Hepatocyte (in vitro differentiated cells): ENCODE data around the gene SETD5. TPM values are rescaled to one million over a fixed set of nuclear protein-coding genes. Genes with fewer than 3 reads are reported as not detected.

Experiments
- DNase-seq: peaks from one replicate; pipeline ENCODE4 v3.0.0-alpha.2; 2016; ENCODE audit warnings: low spot score
- H2AFZ ChIP-seq: fragments of 200-600 bp; sonication (generic); 2 replicates; pipeline ENCODE4 v1.6.0; 2016; ENCODE audit warnings: antibody characterized with exemption, mild to moderate bottlenecking
- H3K27ac ChIP-seq: fragments of 200-600 bp; sonication (generic); 2 replicates; pipeline ENCODE4 v1.5.1; 2016; ENCODE audit warnings: mild to moderate bottlenecking
- H3K27me3 ChIP-seq: fragments of 200-600 bp; sonication (generic); 2 replicates; pipeline ENCODE4 v1.6.1; 2016
- H3K36me3 ChIP-seq: fragments of 200-600 bp; sonication (generic); replicated peaks from 2 replicates; pipeline ENCODE4 v1.5.1; 2016; ENCODE audit warnings: low read depth; ENCODE audit not compliant: insufficient read depth
- H3K4me1 ChIP-seq: fragments of 200-600 bp; sonication (generic); 2 replicates; pipeline ENCODE4 v1.5.1; 2016; ENCODE audit warnings: mild to moderate bottlenecking, moderate library complexity; ENCODE audit not compliant: insufficient read depth
- H3K4me2 ChIP-seq: fragments of 200-600 bp; sonication (generic); 2 replicates; pipeline ENCODE4 v1.6.0; 2016
- H3K4me3 ChIP-seq: fragments of 200-600 bp; sonication (generic); 2 replicates; pipeline ENCODE4 v1.5.1; 2016; ENCODE audit warnings: mild to moderate bottlenecking
- H3K79me2 ChIP-seq: fragments of 200-600 bp; sonication (generic); 2 replicates; pipeline ENCODE4 v1.6.0; 2017; ENCODE audit warnings: mild to moderate bottlenecking
- H3K9me2 ChIP-seq: fragments of 200-600 bp; sonication (generic); replicated peaks from 2 replicates; pipeline ENCODE4 v1.6.0; 2017; ENCODE audit warnings: mild to moderate bottlenecking; ENCODE audit not compliant: insufficient read depth
- H3K9me3 ChIP-seq: fragments of 200-600 bp; sonication (generic); 2 replicates; pipeline ENCODE4 v1.5.1; 2016; ENCODE audit warnings: low read depth, mild to moderate bottlenecking
- H4K20me1 ChIP-seq: fragments of 200-600 bp; sonication (generic); 2 replicates; pipeline ENCODE4 v1.6.0; 2016; ENCODE audit warnings: mild to moderate bottlenecking; ENCODE audit not compliant: insufficient read depth, poor library complexity, severe bottlenecking
- CTCF ChIP-seq: fragments of 200-600 bp; sonication (generic); IDR thresholded peaks from 2 replicates; pipeline ENCODE4 v1.5.1; 2016; ENCODE audit warnings: antibody characterized with exemption, mild to moderate bottlenecking; ENCODE audit not compliant: poor library complexity
- EZH2 ChIP-seq: fragments of 200-600 bp; sonication (generic); IDR thresholded peaks from 2 replicates; pipeline ENCODE4 v1.6.1; 2016; ENCODE audit warnings: antibody characterized with exemption, mild to moderate bottlenecking, borderline replicate concordance
- EZH2phosphoT487 ChIP-seq: fragments of 200-600 bp; sonication (generic); IDR thresholded peaks from one replicate; pipeline ENCODE4 v1.6.1; 2018; ENCODE audit warnings: antibody characterized with exemption, mild to moderate bottlenecking, low read depth, moderate library complexity; ENCODE audit not compliant: unreplicated experiment, severe bottlenecking
- WGBS: methylation state at CpG from one replicate; pipeline ENCODE4 v1.1.6; 2016; ENCODE audit warnings: low lambda C conversion rate; ENCODE audit errors: missing lambda C conversion rate; 5-methylcytosine and 5-hydroxymethylcytosine counted together
- polyA plus RNA-seq: library from polyadenylated mRNA; unstranded; fragments of >200 nt; fragmentation: Nextera tagmentation; extraction: Ambion mirVana; gene quantifications from 2 replicates; pipeline ENCODE4 v1.2.1, GENCODE V29; 2016
- total RNA-seq: library from RNA; depleted of rRNA; stranded (reverse); fragments of >200 nt; gene quantifications from 2 replicates; pipeline ENCODE4 v1.2.3, GENCODE V29; 2014

The SETD5 gene
- total and polyA plus RNA-seq, 2 experiments from 2014 or later: 75.2 to 110 TPM

- no peak for DNase-seq
- Histone ChIP-seq H3K4me2 (no peak overlapping the region), H2AFZ (no peak overlapping the region), H3K79me2 (no peaks in the 10 kb centered on the region), H3K27me3 (peaks cover 2% of the 10 kb centered on the region), H3K9me3 (no peaks in the 10 kb centered on the region), H4K20me1 (no peaks in the 10 kb centered on the region), H3K36me3 (no peaks in the 10 kb centered on the region), H3K27ac (no peak overlapping the region), H3K4me3 (no peak overlapping the region), H3K4me1 (no peaks in the 10 kb centered on the region), H3K9me2 (no peaks in the 10 kb centered on the region)
- 79% methylated on average over 2 of the region's 2 CpGs for WGBS
- TF ChIP-seq EZH2: no peak
- TF ChIP-seq CTCF: no peak
- TF ChIP-seq EZH2phosphoT487: no peak
These were observed 127.7 kb downstream of the SETD5 start for GRCh38 chr3:9525078-9525477.

Other genes with a start within 250 kb of the SETD5 start
- 6.8 and 8.3 TPM in 2 replicates for gene SRGAP3, start 148.0 kb upstream of the SETD5 start, total RNA-seq
- 7.4 and 7.9 TPM in 2 replicates for gene SRGAP3, start 148.0 kb upstream of the SETD5 start, polyA plus RNA-seq
- 20.7 and 22.7 TPM in 2 replicates for gene THUMPD3, start 34.6 kb upstream of the SETD5 start, total RNA-seq
- 16.3 and 17.3 TPM in 2 replicates for gene THUMPD3, start 34.6 kb upstream of the SETD5 start, polyA plus RNA-seq
- not detected in 2 replicates for gene LHFPL4, start 156.2 kb downstream of the SETD5 start, total RNA-seq
- 0.09 and 0.34 TPM in 2 replicates for gene LHFPL4, start 156.2 kb downstream of the SETD5 start, polyA plus RNA-seq